Measurements from ENCODE around the gene R3HDM2. TPM values are rescaled to one million over a fixed set of nuclear protein-coding genes. Genes with fewer than 3 reads are reported as not detected.

R3HDM2 gene
- polyA plus RNA-seq, 3 donors, result 60.6 to 67.5 (median 66.1) TPM

DNA sequence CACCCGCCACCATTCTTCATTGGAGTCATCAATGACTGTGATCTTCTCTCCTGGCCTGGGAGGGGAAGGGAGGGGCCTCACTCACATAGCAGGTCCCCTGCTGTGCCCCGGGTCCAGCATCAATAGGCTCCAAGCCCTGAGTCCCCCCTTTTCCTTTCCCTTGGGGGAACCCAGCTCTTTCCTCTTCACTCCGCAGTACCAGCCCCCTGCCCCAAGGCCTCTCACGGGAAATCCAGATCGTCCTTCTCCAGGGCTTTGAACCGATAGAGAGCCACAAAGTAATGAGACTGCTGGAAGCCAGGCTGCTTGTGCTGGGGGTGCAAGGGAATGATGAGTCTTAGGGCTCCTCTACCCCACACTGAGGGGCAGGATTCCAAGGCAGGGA lies 186.5 kb downstream of the R3HDM2 start:
- DNase-seq (ENCODE audit: low read depth in 3 of 3, low spot score in 2 of 3), result no peak

DNA sequence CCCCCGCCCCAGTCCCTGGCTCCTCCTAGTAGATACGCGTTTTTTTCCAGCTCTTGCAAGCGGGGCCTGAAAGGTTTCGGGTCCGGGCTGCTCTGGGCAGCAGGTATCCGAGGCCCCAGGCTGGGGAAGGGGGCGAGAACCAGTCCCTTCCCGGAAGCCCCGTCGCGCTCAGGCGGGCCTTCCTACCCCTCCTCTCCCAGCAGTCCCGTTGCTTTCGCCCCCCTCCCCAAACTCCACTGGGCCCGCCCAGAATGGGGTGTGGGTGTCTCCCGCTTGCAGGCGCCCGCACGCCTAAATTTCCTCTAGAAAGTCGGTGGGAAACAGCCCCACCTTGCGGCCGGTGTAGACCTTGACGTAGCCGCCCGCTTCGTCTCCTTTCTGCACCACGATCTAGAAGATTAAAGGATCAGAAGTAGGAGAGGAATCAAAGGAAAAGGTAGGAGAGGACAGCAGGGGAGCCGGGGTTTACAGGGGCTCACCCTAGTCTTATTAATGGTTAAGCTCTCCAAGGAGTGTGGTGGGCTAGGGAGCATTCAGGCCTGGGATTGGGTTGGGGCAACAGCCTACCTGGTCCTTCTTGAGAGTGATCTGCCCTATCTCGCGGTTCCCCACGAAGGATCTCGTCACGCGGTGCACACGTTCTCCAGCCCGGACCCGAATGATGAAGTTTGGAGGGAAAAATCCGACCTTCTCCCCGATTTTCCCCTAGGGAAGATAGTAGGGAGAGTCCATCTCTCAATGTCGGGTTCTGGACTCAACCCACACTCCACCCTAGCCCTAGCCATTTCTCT lies 187.1 kb downstream of the R3HDM2 start:
- peak in 1 of 3 donors; percentile 52 for DNase-seq (ENCODE audit: low read depth in 3 of 3, low spot score in 2 of 3)

- DNase-seq (ENCODE audit: low read depth in 3 of 3, low spot score in 2 of 3), result peak in 1 of 3 donors; percentile 66
Observed at GRCh38 chr12:57242691-57243454, 188.0 kb downstream of the R3HDM2 start.

GRCh38 chr12:57242329-57242690 lies 188.5 kb downstream of the R3HDM2 start:
- DNase-seq (ENCODE audit: low read depth in 3 of 3, low spot score in 2 of 3), result no peak

- no peak for DNase-seq (ENCODE audit: low read depth in 3 of 3, low spot score in 2 of 3)
Observed at GRCh38 chr12:57241402-57242310, 189.2 kb downstream of the R3HDM2 start.

DNA sequence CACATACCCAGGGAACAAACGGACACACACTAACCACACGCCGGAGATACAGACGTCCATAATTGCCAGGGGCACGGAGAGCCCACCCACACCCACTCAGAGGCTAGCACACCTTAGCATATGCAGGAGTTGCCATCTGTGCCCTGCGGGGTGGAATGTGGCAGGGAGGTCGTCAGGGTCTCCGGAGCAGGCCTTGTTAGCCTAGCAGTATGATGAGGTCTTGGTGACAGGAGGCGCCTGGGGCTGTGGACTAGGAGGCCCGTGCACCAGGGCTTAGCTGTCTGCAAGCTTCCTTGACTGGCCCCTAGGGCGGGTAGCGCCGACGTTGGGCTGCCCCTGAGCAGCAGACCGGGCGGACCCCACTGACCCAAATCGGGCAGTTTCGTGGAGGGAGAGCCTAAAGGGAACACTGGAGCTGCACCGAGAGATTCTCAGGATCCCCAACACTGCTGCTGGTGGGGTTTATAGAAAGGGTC lies 189.9 kb downstream of the R3HDM2 start:
- no peak for DNase-seq (ENCODE audit: low read depth in 3 of 3, low spot score in 2 of 3)

DNA sequence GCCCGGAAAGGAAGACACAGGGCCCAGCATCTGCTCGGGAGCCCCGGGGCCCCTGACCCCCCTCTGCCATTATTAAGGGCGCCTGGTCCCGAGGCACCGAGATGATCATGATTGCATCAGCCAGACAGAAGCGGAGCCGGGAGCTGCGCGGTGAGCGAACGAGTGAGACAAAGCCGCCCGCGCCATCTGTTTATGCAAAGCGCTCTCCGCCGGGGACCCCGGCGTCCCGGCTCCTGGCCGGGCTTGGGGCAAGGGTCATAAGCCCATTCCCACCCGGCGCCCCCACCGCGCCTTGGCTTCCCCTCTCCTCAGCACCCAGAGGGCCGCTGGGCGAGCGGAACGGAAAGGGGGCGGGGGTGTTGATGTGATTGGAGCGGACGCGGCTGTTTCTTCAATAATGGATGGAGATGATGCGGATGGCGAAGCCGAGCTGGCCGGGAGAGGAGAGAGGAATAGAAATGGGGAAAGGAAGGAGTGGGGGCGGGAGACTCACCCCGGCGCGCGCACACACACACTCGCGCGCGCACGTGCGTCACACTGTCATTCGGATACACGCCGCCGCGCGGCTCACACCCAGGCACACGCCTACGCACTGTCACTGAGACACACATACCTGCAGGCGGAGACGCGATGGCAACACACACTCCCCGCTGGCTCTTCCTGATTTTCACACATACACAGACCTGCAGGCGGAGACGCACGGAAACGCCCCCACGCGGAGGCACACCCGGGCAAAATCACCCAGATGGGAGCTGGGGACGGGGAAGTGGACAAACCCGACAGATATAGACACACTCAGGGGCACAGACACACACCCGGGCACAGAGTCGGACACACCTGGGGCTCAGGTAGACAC lies 190.5 kb downstream of the R3HDM2 start:
- DNase-seq (ENCODE audit: low read depth in 3 of 3, low spot score in 2 of 3), result no peak

DNA sequence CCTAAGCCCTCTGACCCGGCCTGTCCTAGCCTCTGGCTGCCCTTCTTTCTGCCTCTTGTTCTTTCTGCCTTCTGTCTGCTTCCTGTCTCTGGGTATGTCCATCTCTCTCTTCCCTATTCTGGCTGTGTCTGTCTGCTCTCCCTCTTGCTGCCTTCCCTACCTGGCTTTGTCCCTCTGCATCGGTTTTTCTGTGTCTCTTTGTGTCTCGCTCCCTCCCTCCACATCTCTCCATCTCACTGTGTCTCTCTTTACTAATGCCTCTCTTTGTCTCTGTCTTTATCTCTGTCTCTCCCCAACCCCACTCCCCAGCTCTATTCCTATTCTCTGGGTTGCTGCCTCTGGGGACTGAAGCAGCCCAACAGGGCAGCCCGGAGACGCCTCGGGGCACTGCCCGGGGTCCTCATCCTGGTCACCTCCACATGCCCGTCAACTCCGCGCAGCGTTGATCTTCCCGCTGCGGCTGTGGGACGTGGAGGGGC lies 191.2 kb downstream of the R3HDM2 start:
- DNase-seq (ENCODE audit: low read depth in 3 of 3, low spot score in 2 of 3), result no peak

DNA sequence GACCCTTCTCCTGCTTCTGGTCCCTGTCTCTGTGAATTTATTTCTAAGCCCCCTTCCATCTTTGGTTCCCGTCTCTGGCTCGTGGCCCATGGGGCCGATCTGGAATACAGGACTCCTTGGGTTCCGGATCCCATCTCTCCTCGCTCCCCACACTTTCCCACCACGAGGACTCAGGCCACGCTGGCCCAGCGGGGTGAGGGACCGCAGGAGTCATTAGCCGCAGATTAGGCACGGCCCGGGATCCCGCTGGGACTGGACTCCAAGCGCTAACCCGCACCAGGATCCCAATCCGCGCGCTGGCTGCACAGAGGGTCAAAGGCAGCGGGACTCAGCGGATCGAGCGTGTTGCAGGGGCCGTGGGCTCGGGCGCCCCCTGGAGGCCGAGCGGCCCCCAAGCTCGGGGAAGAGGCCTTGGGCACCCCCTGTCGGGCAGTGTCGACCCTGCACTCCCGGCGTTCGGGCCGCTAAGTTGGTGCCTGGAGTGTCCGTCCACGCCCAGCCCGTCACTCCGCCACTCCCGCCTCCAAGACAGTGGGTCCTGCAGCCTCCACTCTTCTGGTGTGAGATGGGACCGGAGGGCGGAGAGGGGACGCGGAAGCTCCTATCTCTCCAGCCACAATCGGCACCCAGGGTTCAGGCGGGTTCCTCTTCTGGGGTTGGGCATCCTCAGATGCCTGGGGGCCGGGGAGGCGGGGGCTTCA lies 191.8 kb downstream of the R3HDM2 start:
- DNase-seq (ENCODE audit: low read depth in 3 of 3, low spot score in 2 of 3), result peak in 1 of 3 donors; percentile 72

- no peak for DNase-seq (ENCODE audit: low read depth in 3 of 3, low spot score in 2 of 3)
Observed at GRCh38 chr12:57237932-57238853, 192.7 kb downstream of the R3HDM2 start.

- no peak for DNase-seq (ENCODE audit: low read depth in 3 of 3, low spot score in 2 of 3)
Observed at GRCh38 chr12:57237596-57237931, 193.3 kb downstream of the R3HDM2 start.

- DNase-seq (ENCODE audit: low read depth in 3 of 3, low spot score in 2 of 3), result no peak
Observed at GRCh38 chr12:57236925-57237595, 193.8 kb downstream of the R3HDM2 start.

DNA sequence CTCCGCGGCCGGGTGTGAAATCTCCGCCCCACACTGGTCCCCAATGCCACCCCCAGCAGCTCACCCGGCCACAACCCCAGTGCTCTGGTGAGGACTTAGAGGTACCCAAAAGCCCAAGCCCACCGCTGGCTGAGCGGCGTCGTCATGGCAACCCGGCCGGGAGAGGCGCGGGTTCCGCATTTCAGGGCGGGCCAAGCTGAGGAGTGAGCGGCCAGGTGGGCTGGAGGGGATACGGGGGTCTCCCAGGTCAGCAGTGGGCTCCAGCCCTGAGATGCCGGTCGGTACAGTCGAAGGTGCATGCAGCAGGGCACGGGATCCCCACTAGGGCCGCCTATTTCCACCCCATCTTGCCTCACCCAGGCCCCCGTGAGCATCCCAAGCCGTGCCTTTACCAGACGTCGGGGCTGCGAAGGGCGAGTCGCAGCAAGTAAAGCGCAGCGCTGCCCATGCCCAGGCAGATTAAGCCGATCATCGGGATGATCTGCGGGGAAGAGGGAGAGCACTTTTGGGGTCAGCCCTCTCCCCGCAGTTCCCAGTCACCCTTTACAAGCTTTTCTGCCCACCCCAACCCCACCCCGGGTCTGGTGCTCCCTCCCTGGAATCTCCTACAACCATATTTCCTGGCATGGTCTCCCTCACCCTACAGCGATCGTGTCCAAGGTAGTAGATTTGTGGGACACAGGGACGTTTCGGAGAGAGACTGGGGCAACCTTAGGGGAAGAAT lies 194.5 kb downstream of the R3HDM2 start:
- no peak for DNase-seq (ENCODE audit: low read depth in 3 of 3, low spot score in 2 of 3)

GRCh38 chr12:57235728-57236131 lies 195.1 kb downstream of the R3HDM2 start:
- DNase-seq (ENCODE audit: low read depth in 3 of 3, low spot score in 2 of 3), result no peak

- DNase-seq (ENCODE audit: low read depth in 3 of 3, low spot score in 2 of 3), result peak in 1 of 3 donors; percentile 48
Observed at GRCh38 chr12:57235017-57235727, 195.7 kb downstream of the R3HDM2 start.

GRCh38 chr12:57234571-57235016 lies 196.2 kb downstream of the R3HDM2 start:
- DNase-seq (ENCODE audit: low read depth in 3 of 3, low spot score in 2 of 3), result no peak

Data from right renal cortex interstitium (tissue), 3 donors.